Neuronal stem cell (in vitro differentiated cells): ENCODE results near the gene SNRNP70.

Experiments used
- DNase-seq: peaks from one replicate; pipeline ENCODE4 v3.0.0-alpha.2; 2013; ENCODE audit warnings: low spot score
- H2AFZ ChIP-seq: one replicate; pipeline ENCODE4 v1.6.1; 2013; ENCODE audit warnings: mild to moderate bottlenecking, low read length, inconsistent platforms
- H2AK5ac ChIP-seq: 2 replicates; pipeline ENCODE4 v1.6.1; 2013; ENCODE audit warnings: low read depth, mild to moderate bottlenecking, inconsistent platforms, low read length, moderate library complexity, mixed read lengths
- H2BK120ac ChIP-seq: 2 replicates; pipeline ENCODE4 v1.6.1; 2013; ENCODE audit warnings: low read depth, mild to moderate bottlenecking, inconsistent platforms, low read length, moderate library complexity, mixed read lengths
- H2BK12ac ChIP-seq: one replicate; pipeline ENCODE4 v1.6.1; 2013; ENCODE audit warnings: low read length, inconsistent platforms
- H2BK15ac ChIP-seq: 2 replicates; pipeline ENCODE4 v1.6.1; 2013; ENCODE audit warnings: mild to moderate bottlenecking, low read length, inconsistent platforms, mixed read lengths
- H2BK5ac ChIP-seq: one replicate; pipeline ENCODE4 v1.6.1; 2013; ENCODE audit warnings: inconsistent platforms, mild to moderate bottlenecking, low read length, moderate library complexity
- H3K14ac ChIP-seq: one replicate; pipeline ENCODE4 v1.6.1; 2013; ENCODE audit warnings: low read length, inconsistent platforms
- H3K18ac ChIP-seq: 2 replicates; pipeline ENCODE4 v1.6.1; 2013; ENCODE audit warnings: low read length, inconsistent platforms
- H3K23ac ChIP-seq: 2 replicates; pipeline ENCODE4 v1.6.1; 2013; ENCODE audit warnings: low read depth, mild to moderate bottlenecking, mixed read lengths, low read length, inconsistent platforms; ENCODE audit not compliant: poor library complexity
- H3K27ac ChIP-seq: replicated peaks from 3 replicates; pipeline ENCODE4 v1.5.1; 2013; ENCODE audit warnings: low read length, inconsistent platforms
- H3K27me3 ChIP-seq, 3 experiments: 2 replicates each; pipeline ENCODE4 v1.6.1; 2013; ENCODE audit warnings: low read length in 3 of 3, mild to moderate bottlenecking in 2 of 3, inconsistent platforms in 1 of 3, low read depth in 1 of 3, mixed read lengths in 1 of 3, moderate library complexity in 1 of 3; ENCODE audit not compliant: control insufficient read depth in 3 of 3, insufficient read depth in 3 of 3
- H3K36me3 ChIP-seq, 2 donors: replicated peaks in 1 of 2; 2 replicates each; pipeline ENCODE4 v1.6.1; 2013; ENCODE audit warnings: low read length in 2 of 2; ENCODE audit not compliant: control insufficient read depth in 2 of 2, insufficient read depth in 2 of 2
- H3K4ac ChIP-seq: 2 replicates; pipeline ENCODE4 v1.6.1; 2013; ENCODE audit warnings: inconsistent platforms, mild to moderate bottlenecking, low read length, moderate library complexity
- H3K4me1 ChIP-seq, 2 donors: 1 replicate in 1 of 2; 2 replicates in 1 of 2; pipeline ENCODE4 v1.6.1; 2013; ENCODE audit warnings: low read length in 2 of 2, low read depth in 1 of 2; ENCODE audit not compliant: control insufficient read depth in 2 of 2, insufficient read depth in 1 of 2
- H3K4me2 ChIP-seq: one replicate; pipeline ENCODE4 v1.6.1; 2013; ENCODE audit warnings: mild to moderate bottlenecking, low read length, inconsistent platforms; ENCODE audit not compliant: insufficient read depth, poor library complexity, severe bottlenecking
- H3K4me3 ChIP-seq, 2 donors: 2 replicates each; pipeline ENCODE4 v1.5.1; 2013; ENCODE audit warnings: low read length in 2 of 2, mild to moderate bottlenecking in 2 of 2, inconsistent platforms in 1 of 2, moderate library complexity in 1 of 2
- H3K79me1 ChIP-seq: one replicate; pipeline ENCODE4 v1.6.1; 2013; ENCODE audit warnings: low read depth, mild to moderate bottlenecking, inconsistent platforms, low read length, moderate library complexity
- H3K9ac ChIP-seq: one replicate; pipeline ENCODE4 v1.6.1; 2013; ENCODE audit warnings: mild to moderate bottlenecking, low read depth, low read length, inconsistent platforms; ENCODE audit not compliant: poor library complexity
- H3K9me3 ChIP-seq, 2 donors: replicated peaks in 1 of 2; 2 replicates each; pipeline versions ENCODE3 to v1.6.1; 2013; ENCODE audit warnings: low read length in 2 of 2, mild to moderate bottlenecking in 2 of 2, inconsistent platforms in 1 of 2, low read depth in 1 of 2, mixed read lengths in 1 of 2, moderate library complexity in 1 of 2; ENCODE audit not compliant: control insufficient read depth in 2 of 2, insufficient read depth in 1 of 2
- H4K8ac ChIP-seq: one replicate; pipeline ENCODE4 v1.6.1; 2013; ENCODE audit warnings: low read depth, mild to moderate bottlenecking, inconsistent platforms, low read length, moderate library complexity
- H4K91ac ChIP-seq: one replicate; pipeline ENCODE4 v1.6.1; 2013; ENCODE audit warnings: low read length, low read depth, mild to moderate bottlenecking, inconsistent platforms; ENCODE audit not compliant: poor library complexity
- WGBS, 2 donors: extraction: QIAGEN DNeasy Blood & Tissue Kit; methylation state at CpG; one replicate each; pipeline ENCODE4 v1.1.7; 2013; ENCODE audit warnings: missing lambda C conversion rate in 2 of 2, mixed read lengths in 1 of 2; ENCODE audit not compliant: insufficient read length in 2 of 2, insufficient replicate concordance in 1 of 2; ENCODE audit errors: extremely low coverage in 2 of 2; 5-methylcytosine and 5-hydroxymethylcytosine counted together

Gene SNRNP70

DNA sequence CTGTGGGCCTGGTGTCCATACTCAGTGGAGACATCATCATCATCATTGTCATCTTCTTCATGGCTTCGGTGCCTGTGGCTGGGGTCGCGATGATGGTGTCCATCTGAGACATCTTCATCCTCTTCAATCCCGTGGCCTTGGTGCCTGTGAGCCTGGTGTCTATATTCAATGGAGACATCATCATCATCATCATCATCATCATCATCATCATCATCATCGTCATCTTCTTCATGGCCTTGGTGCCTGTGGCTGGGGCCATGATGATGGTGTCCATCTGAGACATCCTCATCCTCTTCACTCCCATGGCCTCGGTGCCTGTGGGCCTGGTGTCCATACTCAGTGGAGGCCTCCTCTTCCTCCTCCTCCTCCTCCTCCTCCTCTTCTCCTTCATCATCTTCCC is 69.0 kb downstream of the SNRNP70 start:
- Histone ChIP-seq H3K27ac (no peak overlapping the region), H3K4me1 (peaks cover 20 to 21% of the 10 kb centered on the region in 2 donors), H3K27me3 (peaks cover 0 to 26% (median 0%) of the 10 kb centered on the region in 3 experiments), H3K23ac (peak overlapping the region; percentile 3), H3K18ac (no peak overlapping the region), H2AK5ac (no peak overlapping the region), H3K36me3 (peaks cover 0 to 2% of the 10 kb centered on the region in 2 donors), H3K4me3 (no peak overlapping the region), H3K14ac (peak overlapping the region; percentile 4), H2BK15ac (no peak overlapping the region), H2AFZ (no peak overlapping the region), H4K91ac (no peak overlapping the region), H2BK12ac (peak overlapping the region; percentile 44), H3K4ac (peak overlapping the region; percentile 31), H3K9ac (no peak overlapping the region), H2BK5ac (no peak overlapping the region), H4K8ac (no peak overlapping the region), H2BK120ac (no peak overlapping the region), H3K9me3 (peaks cover 0 to 2% of the 10 kb centered on the region in 2 donors), H3K79me1 (no peaks in the 10 kb centered on the region), H3K4me2 (no peak overlapping the region)
- DNase-seq, result no peak
- WGBS, 2 donors, result no CpG with 5 or more reads among the region's 6 CpGs

DNA sequence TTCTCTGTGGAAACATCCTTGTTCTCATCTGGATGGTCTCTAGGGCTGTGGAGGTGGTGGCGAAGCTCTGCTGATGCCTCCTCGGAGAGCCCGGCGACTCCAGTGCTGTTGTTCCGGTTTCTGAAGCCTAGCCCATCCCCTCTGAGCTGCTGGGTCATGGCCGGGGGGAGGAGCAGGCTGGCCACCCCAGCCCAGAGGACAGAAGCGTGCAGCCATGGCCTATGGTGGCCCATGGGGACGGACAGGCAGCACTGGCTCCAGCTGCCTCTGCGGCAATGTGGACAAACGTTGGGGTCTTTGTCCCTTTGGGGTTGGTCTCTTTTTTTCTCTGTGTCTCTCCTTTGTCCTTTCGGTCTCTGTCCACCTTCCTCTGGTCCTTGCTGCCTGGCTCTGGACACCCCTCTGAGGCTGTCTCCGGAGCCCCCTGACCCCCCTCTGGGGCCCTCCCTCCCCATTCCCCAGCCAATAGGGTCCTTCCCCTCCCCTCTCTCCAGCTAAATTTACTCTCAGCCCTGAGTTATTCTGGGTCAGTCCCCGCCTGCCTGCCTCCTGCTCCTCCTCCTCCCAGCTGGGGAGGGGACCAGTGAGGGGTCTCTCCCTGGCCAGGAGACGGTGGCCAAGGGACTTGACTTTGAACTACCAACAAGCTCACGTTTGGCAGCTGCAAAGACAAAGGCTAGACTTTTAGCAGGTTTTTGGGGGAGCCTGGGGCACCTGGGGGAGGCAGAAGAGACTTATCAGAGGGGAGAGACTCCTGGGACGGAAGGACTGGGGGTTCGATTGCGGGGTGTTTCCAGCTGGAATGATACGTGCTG is 70.0 kb downstream of the SNRNP70 start, which contains the start of gene HRC:
TSS of gene HRC (minus strand) at position 392 of the 815 bp plus-strand sequence. CDS start at position 233, 159 bp downstream.
- Histone ChIP-seq H3K18ac (peak within 1 kb of the TSS; percentile 89), H2AFZ (peak within 1 kb of the TSS; percentile 76), H2BK5ac (no peak within 1 kb of the TSS), H3K23ac (peak within 1 kb of the TSS; percentile 37), H3K4me1 (peaks cover 20 to 21% of the 10 kb centered on the region in 2 donors), H3K27me3 (peaks cover 0 to 26% (median 0%) of the 10 kb centered on the region in 3 experiments), H2AK5ac (peak within 1 kb of the TSS; percentile 81), H3K4me2 (no peak within 1 kb of the TSS), H3K14ac (peak within 1 kb of the TSS; percentile 4), H4K91ac (no peak within 1 kb of the TSS), H2BK12ac (peak within 1 kb of the TSS; percentile 44), H3K9ac (no peak within 1 kb of the TSS), H3K36me3 (peaks cover 0 to 9% of the 10 kb centered on the region in 2 donors), H3K4ac (peak within 1 kb of the TSS; percentile 31), H2BK120ac (no peak within 1 kb of the TSS), H2BK15ac (peak within 1 kb of the TSS; percentile 64), H3K79me1 (no peaks in the 10 kb centered on the region), H3K9me3 (peaks cover 0 to 2% of the 10 kb centered on the region in 2 donors), H3K4me3 (peak within 1 kb of the TSS in 1 of 2 donors; percentile 9), H3K27ac (no peak within 1 kb of the TSS), H4K8ac (no peak within 1 kb of the TSS)
- no peak for DNase-seq
- no CpG with 5 or more reads among the region's 19 CpGs for WGBS, 2 donors

DNA sequence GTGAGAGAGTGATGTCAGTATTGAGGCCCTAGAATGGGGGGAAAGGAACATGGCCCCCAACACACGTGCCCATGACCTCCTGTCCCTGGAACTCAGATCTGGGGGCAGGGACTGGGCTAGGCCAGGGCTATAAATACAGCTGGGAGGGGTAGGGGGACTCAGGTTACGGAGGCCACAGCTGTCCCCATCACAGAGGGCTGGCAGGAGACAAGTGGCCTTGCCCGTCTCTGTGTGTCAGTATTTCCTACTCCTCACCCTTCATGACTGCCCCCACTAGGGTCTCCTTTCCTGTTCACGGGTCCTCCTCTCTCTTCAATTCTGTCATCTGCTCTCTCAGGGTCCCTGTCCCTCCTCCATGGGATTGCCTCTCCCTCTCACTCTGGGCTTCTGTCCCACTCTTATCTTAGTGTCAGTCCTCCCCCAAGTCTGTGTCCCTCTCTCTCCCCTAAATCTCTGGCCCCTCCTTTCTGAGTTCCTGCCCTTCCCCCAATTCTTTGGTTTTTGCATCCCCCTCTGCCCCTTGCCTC is 70.6 kb downstream of the SNRNP70 start:
- DNase-seq, result no peak
- no peak overlapping the region for H3K4me2 ChIP-seq
- peaks cover 0 to 2% of the 10 kb centered on the region in 2 donors for H3K9me3 ChIP-seq
- H2BK120ac ChIP-seq, result no peak overlapping the region
- no CpG with 5 or more reads among the region's 4 CpGs for WGBS, 2 donors
- H3K4me3 ChIP-seq, result no peak overlapping the region
- H3K27ac ChIP-seq, result no peak overlapping the region
- no peak overlapping the region for H3K4ac ChIP-seq
- H4K8ac ChIP-seq, result no peak overlapping the region
- peaks cover 2% of the 10 kb centered on the region for H3K79me1 ChIP-seq
- no peak overlapping the region for H3K14ac ChIP-seq
- no peak overlapping the region for H3K23ac ChIP-seq
- H2BK12ac ChIP-seq, result no peak overlapping the region
- peak overlapping the region; percentile 67 for H3K18ac ChIP-seq
- H4K91ac ChIP-seq, result no peak overlapping the region
- H3K9ac ChIP-seq, result no peak overlapping the region
- H3K4me1 ChIP-seq, result peaks cover 20% of the 10 kb centered on the region in 2 donors
- H2AFZ ChIP-seq, result peak overlapping the region; percentile 76
- peak overlapping the region; percentile 64 for H2BK15ac ChIP-seq
- H3K36me3 ChIP-seq, result peaks cover 0 to 12% of the 10 kb centered on the region in 2 donors
- H3K27me3 ChIP-seq, result peaks cover 0 to 26% (median 0%) of the 10 kb centered on the region in 3 experiments
- peak overlapping the region; percentile 81 for H2AK5ac ChIP-seq
- no peak overlapping the region for H2BK5ac ChIP-seq
